ENCODE measurements around the gene TBXAS1.

The TBXAS1 gene

DNA sequence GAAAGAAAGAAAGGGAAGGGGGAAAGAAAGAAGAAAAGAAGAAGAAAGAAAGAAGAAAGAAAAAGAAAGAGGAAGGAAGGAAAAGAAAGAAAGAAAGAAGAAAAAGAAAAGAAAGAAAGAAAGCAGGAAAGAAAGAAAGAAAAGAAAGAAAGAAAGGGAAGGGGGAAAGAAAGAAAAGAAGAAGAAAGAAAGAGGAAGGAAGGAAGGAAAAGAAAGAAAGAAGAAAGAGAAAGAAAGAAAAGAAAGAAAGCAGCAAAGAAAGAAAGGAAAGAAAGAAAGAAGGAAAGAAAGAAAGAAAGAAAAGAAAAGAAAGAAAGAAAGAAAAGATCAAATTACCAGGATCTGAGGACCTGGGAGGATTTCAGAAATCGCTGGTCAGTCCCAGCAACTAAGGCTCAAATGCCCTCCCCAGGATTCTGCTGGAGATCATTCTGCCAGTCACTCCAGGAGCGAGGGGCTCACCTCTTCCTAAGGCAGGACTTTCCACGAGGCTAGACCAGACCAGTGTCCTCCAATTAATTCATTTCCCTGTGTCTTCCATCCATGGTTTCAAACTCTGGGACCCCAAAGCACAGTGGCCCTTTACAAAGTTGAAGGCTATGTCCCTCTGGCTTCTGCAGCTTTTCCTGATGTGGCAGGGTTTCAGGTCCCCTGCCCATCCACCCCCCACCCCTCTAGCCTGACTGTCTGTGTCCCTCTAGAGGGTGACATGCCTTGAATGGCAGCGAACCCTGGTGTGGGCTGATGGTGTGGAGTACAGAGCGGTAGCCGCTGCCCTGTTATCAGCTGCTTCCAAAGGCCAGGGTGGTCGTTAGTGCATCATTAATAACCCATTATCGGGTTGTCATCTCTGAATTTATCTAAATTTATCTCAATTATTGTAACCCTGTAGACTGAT is 155.8 kb downstream of the TBXAS1 start:
- DNase-seq = no peak

DNA sequence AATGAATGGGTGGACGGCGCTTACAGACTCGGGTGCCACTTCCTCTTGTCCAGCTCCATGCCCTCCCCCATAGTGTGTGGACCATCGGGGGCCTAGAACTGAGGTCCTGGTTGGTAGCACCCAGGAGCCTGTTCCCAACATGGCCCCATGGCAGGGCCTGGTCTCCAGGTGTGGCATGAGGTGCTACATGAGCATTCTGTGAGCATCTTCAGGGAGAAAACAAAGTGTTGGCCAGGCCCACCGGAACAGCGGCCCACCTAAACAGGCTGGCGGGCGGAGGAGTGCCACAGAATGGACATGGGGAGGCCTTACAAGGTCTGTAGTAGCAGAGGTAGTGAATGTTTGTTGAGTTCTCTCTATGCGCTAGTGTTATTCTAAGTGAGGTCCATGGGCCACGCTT is 156.7 kb downstream of the TBXAS1 start:
- DNase-seq = no peak

DNA sequence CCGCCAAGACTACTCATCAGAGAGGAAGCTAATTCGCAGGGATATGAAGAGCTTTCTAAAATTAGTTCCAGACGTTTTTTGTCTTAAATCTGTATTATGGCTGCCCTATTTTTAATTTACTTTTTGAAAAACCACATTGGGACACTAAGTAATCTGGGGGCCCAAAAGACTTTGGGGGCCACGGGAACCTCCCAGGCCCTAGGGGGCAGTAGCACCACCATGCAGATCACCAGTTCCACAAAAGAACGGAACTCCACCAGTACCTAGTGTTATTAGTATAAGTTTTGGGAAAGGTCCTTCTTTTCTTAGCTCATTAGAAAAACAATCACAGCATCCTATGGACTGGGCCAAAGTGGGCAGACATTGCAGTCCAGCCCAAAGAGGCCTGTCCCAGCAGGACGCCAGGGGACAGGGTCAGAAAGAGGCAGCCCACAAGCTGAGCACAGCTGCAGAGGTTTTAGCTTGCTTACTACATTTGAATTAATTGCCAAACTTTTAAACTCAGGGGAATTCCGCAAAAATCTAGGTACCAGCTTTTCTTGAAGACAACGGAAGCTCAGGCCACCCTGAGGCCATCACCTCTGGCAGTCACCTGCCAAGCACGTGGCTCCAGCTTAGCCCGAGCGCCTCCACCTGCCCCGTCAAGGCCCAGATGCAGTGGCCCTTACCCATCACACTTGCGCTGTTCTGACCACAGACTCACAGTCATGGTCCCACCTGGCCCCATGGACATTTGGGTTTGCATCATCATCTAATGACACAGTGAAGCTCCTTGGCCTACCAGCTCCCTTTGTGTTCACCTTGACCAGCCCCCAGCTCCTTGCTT is 158.8 kb downstream of the TBXAS1 start:
- no peak for DNase-seq

DNA sequence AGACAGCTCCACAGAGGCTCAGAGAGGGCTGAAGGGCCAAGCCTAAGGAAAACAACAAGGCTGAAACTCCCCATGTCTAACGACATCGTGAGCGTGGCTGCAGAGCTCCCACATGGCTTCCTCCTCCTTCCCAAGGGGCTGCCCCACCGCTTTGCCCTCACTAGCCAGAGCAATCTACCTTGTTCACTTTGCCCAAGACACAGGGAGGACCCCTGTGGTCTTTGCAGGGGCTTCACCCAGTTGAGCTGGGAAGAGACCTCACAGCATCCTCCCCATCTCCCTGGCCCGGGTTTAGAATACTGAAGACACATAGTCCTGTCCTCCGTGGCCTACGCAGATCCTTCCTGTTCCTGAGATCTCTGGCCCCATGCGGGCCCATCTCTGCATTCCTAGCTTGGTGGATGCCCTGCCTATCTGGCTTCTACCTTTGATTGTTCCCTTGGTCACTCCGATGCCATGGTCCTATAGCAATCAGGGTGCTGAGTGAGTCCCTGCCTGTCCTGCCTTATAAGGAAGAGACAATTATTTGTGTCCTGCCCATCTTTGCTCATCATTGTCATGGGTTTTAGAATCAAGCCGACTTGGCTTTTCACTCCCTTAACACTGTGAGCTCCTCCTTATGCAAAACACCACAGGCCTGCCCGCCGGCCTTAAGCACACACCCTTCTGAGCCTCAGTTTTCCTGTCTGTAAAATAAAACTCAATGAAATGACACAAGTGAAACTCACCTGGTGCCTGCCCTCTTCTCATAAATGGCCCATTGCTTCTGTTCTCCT is 160.5 kb downstream of the TBXAS1 start:
- DNase-seq = no peak

DNA sequence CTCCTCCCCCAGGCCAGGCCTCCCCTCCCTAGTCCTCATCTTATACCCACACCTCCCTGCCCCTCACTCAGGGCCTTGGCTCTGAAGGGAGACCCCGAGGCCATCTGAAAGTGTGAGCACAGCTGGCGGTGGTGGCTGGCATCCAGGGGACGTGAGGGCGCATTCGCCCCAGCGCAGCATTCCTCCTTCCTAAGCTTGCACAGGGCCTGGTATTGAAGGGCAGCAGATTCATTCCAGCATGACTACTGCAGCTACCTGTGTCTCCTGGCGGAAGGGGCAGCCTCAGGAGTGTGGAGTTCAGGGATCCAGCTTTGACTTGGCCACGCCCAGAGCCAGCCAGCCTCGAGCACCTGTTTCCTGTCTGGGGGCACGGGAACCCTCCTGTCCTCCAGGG is 161.1 kb downstream of the TBXAS1 start:
- no peak for DNase-seq

DNA sequence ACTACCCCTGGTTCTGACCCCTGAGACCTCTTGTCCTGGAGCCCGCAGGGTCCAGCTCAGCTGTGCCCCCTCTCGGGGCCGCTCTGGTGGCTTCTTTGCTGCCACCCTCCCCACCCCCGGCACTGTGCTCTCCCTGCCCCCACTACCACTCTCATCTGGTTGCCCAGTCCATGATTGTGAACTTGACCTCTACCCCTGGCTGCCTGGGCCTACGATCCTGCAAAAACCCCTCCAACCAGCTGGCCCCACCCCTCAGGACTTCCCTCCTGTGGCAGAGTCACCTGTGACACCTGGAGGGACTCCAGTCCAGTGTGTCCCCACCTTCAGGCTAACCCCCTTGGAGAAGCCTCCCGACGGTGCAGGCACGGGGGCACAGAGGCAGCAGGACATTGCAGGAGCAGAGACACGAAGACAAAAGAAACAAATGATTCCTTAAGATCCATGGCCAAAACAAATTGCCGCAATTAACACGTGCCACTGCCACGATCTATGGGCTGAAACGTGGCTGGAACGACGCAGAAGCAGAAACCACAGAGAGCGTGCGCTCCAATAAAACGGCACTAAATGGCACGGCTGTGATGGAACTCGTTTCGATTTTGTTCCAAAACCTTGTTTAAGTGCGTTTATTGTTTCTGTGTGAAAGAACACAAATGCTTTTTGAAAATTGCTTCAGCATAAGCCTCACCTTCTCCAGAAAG is 161.7 kb downstream of the TBXAS1 start:
- DNase-seq = no peak

DNA sequence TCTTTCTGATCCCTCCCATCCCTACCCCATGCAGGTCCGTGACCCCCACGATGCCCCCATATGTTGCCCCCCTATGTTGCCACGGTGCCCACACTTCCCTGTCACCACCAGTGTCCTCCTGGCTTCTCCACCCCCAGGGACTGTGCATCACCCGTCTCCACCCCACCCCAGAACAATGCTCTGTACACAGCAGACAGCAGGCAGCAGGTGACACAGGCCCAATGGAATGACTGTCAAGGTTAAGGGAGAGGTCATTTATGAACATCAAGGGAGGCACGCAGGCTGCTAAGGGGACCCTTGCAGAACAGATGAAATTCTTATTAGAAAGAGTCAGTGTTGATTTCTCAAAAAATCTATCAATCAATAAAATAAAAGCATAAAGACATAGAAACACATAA is 162.2 kb downstream of the TBXAS1 start:
- no peak for DNase-seq

DNA sequence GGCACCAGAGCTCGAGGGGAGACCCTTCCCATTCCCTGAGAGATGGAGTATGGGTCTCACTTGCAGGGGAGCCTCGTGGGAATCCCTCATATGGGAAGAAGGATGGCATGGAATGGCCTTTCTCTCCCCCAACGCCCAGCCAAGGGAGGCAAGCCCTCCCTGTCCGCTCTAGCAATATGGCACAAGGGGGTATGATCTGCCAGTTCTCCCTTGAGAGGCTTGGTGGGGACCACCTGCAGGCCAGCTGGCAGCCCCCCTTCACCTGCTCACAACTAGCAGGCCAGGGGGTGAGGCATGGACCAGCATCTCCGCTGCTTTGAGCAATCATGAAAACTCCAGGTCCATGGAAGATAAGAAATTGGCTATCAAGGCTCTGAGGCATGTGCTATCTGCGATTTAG is 162.8 kb downstream of the TBXAS1 start:
- no peak for DNase-seq

DNA sequence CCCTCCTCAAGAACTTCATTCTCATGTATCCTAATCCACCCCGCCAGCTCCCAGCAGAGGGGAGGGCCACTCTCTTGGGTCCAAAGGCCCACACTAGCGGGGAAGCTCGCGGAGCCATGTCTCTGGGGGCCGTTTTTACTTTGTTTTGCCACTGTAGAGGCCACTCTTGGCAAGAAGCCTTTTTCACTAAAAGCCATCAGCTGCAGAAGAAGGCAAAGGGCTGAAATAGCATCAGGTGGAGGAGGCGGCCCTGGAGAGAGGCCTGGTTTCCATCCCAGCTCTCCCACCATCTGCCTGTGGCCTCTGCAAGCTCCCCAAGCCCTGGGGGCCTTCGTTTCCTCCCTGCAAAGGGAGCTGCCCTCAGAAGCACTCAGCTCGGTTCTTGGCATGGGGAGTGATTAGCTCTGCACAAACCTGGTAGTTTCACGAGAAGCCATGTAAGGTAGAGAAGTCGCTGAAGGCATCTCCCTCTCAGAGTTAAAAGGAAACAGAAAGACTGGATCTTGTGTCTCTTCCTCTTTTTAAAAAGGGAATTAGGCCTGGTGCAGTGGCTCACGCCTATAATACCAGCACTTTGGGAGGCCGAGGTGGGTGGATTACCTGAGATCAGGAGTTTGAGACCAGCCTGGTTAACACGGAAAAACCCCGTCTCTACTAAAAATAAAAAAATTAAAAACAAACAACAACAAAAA is 163.4 kb downstream of the TBXAS1 start:
- DNase-seq = no peak

DNA sequence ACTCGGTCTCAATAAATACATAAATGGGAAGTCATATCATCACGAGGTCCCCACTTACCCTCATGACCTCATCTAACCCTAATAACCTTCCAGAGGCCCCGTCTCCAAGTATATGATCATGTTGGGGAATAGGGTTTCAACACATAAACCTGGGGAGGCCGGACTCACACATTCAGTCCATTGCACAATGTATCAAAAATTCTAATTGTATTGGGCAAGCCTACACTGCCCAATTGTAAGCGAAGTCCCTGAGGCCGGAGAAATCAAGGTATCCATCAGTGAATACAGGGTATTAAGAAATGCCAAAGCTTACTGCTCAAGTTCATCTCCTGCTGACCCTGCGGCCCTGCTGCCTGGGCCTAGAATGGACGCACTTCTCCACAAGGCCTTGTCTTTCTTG is 164.1 kb downstream of the TBXAS1 start:
- DNase-seq = no peak

DNA sequence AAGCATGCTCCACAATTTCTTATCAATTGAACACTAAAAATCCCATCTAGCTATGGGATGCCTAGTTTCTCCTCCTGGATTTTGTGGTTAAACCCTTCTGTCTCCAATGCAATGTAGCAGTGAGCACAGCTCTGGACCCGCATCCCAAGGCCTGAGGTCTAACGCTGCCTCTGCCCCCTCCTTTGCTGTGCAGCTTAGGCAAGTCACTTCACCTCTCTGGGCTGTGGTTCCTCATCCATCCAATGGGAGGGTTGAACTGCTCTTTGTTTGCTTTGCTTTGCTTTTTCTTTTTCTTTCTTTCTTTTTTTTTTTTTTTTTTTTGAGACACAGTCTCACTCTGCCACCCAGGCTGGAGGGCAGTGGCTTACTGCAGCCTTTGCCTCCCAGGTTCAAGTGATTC is 164.5 kb downstream of the TBXAS1 start:
- no peak for DNase-seq

DNA sequence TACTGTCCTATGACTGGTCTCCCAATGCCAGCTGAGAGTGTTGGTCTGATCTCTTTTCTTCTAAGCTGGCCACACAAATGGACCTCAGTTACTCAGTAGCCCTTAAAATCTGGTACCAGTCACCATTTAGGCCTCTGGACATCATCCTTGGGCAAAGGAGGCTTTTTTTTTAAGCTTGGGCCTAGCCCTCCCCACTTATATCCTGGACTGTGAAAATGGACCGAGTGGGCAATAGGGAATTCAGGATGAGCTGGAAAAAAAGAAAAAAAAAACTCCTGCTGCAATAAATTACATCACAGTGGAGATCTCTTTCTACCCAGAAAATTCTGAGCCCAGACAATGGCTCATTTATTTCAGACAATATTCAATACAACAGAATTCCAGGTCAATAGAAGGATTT is 165.3 kb downstream of the TBXAS1 start:
- DNase-seq = no peak

DNA sequence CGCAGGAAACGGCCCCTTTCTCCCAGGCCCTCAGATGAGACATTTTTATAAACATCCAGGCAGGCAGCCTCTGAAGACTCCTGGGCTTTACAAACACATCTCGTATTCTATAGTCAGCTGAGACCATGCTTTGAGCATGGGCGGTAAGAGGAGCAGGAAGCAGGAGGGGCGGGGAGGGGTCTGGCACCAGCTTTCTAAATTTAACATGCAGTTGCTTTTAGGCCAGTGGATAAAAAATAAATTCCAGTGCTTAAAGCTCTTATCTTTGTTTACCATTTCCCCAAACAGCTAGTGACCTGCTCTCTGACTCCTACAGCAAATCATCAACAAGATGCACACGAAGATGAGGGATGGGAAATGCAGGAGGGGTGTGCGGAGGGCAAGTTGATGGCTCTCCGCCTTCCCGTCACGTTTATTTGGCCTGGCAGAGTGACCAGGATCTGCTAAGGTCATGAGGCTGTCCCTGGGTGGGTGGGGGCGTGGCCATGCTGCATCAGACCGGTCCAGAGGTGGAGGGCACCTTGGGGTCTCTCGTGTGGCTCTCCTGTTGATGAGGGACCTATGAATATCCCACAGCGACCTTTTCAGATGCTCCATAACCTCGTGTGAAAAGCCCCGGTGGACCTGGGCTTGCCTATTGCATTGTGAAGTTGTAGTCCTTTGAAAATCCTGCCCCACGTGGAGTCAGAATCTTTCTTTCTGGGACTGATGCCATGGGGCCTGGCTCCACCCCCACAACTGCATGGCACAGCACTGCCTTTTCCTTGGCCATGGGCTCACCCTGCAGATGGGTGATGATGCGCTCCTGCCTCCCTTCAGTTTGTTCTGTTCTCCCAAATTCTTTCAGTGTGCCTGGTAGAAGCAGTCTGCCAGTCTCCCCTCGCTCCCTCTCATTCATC is 166.2 kb downstream of the TBXAS1 start:
- DNase-seq = no peak

DNA sequence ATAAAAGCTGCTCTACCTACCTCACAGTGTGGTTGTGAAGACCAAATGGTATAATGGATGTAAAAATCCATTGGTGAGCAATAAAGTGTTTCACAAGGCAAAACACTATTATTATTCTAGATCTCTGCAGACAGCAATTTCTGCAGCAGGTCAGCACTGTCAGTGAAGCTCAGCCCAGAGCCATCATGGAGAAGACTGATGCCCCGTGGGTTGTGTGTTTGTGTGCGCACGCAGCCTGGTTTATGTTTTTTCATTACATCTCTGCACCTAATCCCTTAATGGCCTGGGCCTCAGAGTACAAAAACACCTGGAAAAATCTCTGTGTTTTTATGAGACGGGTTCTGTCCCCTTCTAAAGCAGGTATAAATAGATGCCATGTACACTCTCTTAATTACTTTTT is 169.5 kb downstream of the TBXAS1 start:
- DNase-seq = no peak

DNA sequence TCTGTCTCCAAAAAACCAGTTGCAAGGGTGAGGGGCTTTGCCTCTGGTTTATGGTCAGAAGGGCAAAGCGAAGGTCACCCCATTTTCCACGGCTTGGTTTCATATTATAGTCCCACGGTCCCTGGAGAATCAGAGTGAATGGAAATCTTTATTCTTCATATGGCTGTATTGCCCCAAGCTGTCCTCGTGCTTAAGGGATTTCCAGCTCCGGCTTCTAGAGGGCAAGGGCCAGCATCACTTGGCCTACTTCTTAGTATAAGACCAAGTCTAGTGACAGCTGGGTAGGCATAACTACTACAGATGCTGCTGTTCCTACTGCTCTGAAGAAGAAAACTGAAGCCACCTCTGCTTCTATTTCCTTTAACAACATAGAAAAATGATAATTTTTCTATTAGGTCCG is 170.5 kb downstream of the TBXAS1 start:
- DNase-seq = no peak

DNA sequence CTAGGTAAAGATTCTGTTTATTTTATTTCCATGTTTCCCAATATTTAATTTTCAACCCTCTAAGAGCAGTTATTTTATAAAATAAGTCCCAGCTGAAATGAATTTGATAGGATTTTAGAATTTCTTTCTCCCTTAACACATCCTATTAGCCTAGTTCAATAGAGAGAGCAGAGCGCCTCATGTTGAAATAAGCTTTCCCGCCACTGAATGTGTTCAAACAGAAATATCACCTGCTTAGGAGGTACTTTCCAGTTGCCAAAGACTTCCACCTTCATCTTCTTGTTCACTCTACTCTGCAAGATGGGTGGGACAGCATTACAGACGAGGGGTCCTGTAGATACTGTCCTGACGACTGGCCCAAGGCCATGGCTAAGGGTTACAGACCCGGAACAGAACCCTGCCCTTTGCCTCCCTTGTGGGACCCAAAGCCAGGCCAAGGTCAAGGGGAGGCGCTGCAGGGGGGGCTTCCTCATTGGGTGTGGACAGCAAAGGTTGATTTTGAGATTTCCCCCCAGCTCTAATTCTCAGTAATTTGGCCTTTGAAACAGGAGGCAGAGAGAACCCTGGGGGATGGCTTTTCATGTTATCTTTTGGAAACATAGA is 171.7 kb downstream of the TBXAS1 start:
- no peak for DNase-seq

DNA sequence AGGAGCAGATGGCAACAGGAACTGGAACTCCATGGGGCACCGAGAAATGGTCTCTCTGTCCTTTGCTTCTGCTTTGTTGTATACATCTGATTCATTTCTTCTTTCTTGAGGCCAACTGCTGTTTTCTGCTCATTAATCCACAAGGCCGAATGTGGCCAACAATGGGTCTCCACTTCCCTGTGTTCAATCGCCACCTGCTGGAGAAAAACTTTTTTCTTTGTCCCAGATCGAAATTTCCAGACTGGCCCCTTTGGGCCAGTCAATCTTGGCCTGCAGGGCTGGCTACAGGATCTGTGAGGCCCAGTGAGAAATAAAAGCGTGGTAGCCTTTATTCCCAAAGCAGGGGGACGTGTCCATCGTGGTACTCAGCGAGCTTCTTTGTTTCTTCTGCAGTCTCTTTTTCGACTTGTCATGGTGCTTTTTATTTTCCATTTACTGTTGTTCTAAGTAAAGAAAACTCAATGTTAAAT is 174.9 kb downstream of the TBXAS1 start:
- no peak for DNase-seq

DNA sequence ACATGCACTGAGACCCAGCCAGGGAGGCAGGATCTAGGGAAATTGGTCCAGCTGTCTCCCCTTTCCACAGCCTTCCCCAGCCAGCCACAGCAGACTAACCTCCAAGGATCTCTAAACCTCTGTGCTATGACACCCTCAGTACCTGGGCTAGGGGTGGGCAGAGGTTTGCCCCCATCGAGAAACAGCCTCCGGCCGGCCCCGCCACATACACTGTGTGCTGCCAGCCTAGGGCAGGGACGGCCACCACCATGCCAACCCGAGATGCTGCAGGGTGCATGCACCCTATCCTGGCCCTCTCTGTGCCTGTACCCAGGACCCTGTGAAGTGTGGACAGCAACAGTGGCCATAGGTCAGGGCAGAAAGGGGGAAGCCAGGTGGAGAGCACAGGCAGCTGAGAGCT is 175.6 kb downstream of the TBXAS1 start:
- DNase-seq = no peak

DNA sequence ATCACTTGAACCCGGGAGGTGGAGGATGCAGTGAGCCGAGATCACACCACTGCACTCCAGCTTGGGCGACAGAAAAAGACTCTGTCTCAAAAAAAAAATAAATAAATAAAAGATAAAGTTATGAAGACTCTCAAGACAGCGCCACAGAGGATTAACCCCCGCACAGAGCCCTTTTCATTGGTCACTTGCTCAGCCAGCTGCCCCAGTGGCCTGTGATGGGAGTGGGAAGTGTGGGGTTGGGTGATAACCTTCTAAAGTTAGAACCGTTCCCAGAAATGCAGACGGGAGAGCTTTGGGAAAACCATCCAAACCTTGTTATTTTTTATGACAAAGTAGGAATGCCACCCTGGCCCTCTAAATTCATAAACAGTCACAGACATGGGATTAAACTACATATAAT is 176.3 kb downstream of the TBXAS1 start:
- DNase-seq = no peak

DNA sequence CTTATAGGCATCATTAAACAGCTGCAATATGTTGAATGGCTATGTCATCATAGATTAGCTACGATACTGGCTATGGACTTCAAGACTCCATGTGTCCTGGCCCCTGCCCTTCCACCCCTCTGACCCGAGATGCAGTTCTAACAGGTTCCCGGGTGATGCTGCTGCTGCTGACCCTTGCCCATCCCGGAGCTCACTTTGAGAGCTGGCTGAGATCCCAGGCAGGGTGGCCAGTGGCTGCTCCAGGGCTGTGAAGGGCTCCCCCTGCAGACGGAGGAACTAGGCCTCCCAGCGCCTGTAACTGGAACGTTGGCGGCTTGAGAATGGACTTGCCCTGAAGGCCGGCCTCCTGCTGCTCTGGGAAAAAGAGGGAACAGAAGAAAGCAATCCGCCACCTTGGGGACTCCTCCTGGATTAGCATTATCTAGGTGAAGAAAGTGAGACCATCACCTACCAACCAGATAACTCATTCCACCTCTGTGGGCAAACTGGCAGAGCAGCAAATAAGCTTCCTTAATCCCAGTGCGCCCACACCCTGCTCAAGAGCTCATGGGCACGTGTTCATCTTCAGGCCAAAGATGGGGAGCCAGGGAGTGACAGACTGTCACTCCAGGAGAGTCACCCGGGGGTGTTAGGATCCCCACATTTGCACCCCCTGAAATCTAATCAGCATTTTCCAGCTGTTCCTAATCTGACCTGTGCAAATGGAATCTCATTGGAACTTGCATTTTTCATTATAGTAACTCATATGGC is 176.9 kb downstream of the TBXAS1 start:
- no peak for DNase-seq
